KG1 (cell line): ENCODE data around the gene IGSF22.

Experiments
- DNase-seq: peaks from one replicate; lab custom pipeline; 2025; lab: John Stamatoyannopoulos, UW

IGSF22 gene

DNA sequence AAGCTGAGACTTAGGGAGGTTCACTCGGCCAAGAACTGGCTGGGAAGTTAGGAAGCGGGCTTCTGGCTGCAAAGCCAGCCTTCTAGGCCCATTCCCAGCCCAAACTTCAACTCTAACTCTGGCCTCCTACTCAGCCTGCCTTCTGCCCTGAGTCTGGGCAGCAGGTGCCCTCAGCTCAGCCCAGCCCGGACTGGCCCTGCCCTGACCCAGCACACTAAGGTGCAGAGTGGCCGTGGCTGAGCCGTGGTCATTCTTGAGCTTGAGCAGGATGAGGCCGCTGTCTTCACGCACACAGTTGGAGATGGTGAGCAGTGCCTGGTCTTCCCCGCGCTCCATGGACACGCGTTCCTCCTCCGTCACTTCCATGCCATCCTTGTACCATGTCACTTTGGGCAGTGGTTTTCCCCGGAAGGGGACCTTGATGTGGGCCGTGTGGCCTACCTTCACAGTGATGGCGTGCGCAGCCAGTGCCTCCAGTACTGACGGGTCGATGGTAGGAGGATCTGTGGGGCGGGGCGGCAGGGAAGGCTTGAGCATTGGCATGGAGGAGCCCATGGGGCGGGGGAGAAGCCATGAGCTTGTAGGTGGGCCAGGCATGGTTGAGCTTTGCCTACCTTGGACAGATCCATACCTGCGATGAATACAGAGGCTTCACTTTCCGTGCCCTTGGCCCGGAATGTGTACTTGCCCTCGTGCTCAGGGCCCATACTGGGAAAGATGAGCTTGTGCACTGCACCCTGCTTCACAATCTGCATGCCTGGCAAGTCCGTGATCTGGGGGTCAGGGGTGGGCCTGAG lies 12.1 kb downstream of the IGSF22 start:
- DNase-seq, result no peak

DNA sequence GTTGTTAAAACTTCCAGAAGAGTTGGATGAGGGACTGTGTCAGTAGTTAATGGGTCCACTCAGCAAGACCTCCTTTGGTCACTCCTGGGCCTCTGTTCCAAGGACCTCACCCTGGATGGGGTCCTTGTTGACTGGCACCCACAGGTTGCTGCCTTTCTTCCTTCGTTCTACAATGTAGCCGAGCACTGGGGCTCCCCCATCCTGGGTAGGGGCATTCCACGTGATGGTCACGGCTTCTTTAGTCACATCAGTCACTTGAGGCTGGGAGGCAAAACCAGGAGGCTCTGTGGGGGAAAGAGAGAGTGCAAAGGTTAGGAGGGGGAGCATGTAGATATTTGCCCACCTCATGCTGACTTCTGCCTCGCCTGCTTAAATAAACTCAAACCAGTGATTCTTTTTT lies 15.4 kb downstream of the IGSF22 start:
- DNase-seq, result no peak

DNA sequence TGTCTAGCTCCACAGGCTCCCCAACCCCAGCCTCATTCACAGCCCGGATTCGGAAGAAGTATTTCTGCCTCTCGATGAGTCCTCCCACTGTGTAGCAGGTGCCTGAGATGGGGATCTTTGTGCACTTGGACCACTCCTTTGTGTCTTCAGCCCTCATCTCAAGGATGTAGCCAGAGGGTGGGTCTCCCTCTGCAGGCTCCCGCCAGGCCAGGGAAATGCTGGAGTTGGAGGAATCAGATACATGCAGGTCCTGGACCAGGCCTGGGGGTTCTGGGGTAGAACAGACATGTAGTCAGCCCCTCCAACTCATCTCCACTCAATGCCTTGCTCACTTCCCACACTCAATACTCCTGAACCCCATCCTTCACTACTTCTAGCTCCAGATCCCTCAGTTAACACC lies 16.6 kb downstream of the IGSF22 start:
- no peak for DNase-seq

DNA sequence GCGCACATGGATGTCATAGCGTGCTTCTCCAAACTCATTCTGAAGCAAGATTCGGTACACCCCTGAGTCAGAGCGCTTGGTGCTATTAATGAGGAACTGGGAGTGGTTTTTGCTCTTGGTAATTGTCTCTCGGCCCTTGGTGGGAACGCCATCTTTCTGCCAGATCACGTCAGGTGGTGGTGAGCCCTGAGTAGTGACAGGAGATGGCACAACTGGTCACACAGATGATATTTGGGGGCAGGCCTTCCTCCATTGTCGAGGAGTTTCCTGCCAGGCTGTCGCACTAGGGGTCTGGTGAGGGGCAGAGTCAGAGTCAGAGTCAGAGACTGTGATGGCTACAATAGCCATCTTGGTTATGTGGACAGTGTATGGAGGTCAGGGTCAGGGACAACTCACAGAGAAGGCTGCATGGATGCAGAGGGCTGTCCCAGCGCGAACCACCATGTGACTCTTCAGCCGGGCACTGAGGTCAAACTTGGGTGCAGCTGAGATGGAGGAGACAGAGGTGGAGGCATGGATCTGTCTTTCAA lies 18.1 kb downstream of the IGSF22 start:
- no peak for DNase-seq

DNA sequence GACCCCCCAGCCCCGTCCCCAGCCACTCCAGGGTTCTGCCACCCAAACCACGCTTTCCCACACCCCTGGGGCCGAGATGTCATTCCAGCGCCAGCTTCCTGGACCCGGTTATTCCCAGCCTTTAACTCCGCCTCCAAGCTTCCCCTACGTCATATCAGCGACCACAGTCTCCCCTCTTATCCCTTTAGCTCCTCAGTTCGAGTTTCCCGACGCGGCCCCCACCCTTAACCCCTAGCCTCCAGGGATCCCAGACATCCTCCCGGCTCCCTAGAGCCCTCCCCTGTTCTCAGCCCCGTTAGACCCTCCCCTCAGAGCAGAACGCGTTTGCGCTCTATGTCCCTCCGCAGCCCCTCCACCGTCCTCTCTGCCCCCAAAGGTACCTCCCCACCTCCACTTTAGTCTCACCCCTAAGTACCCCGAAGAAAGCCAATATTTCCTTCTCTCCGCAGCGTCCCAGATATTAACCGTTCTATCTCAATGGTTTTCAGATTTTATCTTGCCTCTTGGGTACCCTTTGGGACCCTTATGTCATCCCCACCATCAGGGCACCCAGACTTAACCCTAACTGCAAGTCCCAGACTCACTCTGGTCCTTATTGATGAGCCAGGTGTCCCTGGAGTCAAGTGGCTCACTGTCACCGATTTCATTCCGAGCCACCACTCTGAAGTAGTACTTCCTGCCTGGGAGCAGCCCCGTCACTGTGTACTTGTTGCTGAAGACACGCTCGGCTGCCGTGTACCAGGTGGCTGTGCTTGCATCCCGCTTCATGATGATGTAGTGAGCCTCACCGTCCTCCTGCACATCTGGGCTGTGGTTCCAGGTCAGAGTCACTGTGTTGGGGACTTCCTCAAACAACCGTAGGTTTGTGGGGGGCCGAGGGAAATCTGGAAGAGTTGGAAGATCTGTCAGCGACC lies 19.4 kb downstream of the IGSF22 start:
- no peak for DNase-seq

DNA sequence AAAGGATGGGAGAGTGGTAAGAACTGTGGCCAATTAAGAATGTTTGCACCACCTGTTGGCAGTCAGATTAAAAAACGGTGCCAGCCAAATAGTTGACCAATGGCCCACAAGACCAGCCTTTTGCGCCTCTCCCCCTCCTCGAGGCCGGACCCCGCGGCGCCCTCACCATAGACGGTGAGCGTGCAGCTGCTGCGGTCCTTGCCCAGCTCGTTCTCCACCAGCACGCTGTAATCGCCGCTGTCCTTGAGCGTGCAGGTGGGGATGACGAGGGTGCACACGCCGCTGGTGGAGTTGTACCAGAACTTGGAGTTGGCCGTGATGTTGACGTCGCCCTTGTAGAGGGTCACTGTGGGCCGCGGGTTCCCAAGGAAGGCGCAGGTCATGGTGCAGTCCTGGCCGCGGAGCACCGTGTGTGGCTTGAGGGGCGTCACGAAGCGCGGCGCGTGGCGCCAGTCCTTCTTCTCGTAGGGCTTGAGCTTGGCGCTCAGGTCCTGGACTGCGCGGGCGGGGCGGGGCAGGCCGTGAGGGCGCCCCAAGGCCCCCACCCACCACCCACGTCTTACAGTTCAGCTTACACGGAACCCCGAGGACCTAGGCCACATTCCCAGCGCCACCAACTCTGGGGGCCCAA lies 20.2 kb downstream of the IGSF22 start:
- no peak for DNase-seq

DNA sequence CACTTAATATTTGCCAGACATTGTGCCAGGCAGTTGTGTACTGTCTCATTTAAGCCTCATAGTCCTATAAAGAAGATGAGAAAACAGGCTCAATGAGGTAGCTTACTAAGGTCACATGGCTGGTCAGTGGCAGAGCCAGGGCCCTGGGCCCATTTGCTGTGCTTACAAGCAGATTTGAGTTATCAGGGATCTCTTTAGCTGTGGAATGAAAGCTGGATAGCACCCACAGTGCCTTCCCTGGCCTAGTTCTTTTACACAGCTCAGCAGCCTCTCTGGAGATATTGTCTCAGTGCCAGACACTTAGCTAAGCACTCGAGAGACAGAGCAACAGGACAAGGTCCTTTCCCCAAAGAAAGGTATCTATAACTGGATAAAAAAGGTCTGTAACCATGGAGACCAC lies 21.3 kb downstream of the IGSF22 start:
- DNase-seq, result no peak

DNA sequence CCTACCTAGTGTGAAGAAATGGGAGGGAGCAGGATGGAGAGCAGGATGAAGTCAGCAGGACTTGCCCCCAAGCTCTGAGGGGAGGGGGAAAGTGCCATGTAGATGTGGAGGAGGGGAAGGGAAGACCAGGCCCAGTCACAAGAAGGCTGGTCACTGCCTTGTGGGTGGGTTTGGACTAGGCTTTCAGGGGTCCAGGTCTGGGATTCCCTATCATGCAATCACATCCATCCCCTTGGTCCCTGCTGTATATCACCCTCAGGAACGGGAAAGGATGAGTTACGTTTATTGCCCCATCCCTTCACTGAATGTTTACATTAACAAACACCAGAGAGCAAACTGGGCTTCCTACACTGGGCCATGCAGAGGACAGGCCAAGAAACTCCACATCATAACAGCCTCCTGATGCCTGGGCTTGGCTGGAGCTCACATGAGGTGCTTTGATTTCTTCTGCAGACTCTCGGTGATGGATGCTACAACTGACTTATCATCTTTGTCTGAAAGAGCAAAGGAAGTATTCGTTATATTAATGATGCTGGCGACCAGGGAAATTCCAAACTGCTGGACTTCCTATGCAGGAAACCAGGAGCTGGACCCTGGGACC lies 21.8 kb downstream of the IGSF22 start:
- DNase-seq, result no peak

DNA sequence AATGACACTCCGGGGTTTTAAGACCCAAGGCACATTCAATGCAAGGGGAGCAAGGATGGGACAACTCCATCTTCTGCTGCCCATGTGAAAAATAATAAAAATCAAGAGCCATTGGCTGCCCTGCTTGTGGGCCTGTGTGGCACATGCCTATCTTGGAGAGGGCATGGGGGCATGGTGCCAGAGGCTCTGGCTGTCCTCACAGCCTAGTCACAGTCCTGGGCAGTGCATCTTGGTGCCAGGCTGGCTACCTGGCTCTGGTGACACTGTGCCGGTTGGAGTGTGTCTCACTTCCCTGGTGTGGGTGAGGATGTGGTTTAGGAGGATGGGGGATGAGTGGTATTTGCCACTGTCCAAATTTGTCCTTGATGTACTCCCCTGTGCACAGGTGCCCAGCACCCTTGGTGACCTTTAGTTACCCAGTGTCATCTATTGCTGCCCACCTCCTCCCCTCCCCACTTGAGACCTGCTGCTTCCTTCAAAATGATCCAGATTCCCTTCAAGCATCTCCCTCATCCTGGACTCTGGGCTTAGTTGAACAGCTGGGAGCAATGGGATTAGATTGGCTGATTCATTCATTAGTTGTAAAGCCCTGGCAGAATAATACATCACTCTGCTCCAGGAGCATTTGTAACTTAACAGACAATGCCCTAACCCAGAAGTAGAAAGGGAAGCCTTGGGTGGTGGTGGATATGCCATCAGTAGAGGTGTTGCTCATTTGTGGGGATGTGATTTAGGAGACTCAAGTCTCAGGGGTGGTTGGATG lies 22.8 kb downstream of the IGSF22 start:
- DNase-seq, result no peak

DNA sequence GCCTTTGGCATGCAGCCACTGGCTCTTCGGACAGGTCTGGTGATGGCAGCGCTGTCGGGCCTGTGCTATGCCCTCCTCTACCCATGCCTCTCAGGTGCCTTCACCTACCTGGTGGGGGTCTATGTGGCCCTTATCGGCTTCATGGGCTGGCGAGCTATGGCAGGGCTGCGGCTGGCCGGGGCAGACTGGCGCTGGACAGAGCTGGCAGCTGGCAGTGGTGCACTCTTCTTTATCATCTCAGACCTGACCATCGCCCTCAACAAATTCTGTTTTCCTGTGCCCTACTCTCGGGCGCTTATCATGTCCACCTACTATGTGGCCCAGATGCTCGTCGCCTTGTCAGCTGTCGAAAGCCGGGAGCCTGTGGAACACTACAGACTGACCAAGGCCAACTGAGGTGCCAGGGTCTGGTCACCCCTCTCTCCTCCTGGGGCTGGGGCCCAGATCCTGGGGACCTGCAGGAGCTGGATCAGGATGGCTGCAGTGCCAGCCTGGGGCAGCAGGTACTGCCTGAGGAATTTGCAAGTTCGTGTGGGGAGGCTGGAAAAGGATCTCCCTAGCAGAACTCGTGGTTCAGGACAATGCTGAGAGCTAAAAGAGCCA lies 24.3 kb downstream of the IGSF22 start:
- no peak for DNase-seq

DNA sequence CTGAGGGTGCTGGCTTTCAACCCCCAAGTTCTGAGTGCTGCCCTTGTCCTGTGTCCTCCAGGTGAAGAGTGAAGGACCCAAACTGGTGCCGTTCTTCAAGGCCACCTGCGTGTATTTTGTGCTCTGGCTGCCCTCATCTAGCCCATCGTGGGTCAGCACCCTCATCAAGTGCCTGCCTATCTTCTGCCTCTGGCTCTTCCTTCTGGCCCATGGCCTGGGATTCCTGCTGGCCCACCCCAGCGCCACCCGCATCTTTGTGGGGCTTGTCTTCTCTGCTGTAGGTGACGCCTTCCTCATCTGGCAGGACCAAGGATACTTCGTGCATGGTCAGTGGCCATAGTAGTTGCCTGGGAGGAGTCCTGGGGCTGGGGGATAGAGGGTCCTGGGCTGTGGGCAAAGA lies 25.1 kb downstream of the IGSF22 start:
- DNase-seq, result no peak

DNA sequence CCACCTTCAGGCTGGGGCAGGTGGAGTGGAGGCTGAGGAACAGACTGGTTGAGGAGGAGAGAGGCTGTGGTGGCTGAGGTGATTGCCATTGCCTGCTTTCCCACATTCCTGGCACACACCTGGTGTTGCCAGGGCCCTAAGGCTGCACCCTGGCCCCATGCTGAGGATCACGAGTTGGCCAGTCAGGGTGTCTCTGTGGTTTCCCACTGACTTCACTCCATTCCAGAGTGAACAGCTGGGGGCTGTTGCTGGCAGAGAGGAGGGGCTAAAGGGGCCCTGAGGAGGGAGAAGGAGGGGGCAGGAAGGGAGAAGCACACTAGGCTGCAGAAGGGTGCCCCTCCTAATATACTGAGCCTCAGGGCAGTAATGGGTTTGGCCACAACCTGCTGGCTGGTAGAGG lies 25.6 kb downstream of the IGSF22 start:
- DNase-seq, result no peak

DNA sequence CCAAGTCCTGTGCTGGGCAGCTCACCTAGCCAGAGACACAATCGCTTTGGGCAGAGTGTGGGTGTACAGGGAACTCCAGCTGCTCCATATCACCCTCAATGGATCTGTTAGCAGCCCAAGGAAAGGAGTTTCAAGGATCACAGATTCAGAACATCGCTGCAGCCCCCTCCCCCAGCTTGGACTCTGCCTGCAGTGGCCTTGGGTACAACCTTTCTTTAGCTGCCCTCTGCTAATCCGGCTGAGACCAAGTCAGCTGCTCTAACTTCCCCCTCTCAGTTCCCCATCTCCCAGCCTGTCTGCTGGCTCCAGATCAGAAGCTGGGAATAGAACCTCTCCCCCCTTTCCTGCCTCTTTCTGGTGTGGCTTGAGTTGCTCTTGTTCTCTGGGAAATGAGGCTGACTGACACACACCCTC lies 26.1 kb downstream of the IGSF22 start:
- DNase-seq, result no peak

DNA sequence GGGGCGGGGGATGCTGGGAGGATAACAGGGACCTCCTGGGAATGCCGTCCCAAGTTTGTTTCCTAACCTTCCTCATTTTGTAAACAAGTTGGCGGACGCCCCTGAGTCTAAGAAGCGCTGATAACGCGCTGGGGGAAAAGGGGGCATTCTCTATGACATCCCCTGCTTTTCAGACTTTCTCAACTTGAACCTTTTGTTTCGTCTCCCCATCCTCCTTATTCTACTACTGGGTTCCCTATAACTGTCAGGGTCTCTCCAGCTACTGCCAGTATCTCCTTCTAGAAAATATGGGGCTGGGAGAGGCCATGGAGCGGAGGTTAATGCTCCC lies 26.8 kb downstream of the IGSF22 start:
- no peak for DNase-seq

DNA sequence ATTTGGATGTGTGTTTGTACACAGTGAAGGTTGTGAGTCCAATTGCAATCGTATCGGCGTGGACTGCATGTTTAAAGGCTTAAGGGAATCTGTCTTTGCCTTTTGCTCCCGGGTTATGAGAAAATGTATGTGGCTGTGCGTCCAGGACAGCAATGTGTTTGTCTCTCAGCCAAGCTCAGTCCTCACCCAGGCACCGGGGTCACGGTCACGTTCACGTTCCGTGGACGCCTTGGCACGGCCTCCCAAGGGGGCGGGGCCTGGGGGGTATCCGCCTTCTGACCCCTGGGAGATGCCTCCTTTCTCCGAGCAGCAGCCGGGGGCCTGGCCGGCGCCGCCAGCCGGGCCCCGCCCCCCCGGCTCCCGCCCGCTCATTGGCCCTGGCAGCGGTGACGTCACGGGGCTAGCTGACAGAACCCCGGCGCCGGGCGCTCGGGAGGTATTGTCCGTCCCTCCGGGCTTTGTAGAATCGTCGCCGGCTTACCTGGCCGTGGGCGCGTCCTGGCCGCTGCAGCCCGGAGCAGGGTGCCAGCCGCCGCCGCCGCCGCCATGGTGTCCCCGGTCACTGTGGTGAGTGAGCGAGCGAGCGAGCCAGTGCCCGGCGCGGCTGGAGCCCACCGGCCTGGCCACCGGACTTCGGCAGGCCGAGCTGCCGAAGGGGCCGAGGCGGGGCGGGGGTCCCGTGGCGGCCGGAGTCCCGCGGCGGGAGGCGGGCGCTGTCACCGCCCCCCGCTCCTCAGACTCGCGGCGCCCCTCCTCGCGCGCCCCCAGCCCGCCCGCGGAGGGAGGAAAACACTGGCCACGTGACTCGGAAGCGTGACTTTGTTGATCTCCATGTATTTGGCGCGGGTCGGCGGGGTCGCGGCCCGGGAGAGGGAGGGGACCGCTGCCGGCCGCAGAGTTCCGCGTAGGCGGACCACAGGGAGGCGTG lies 27.4 kb downstream of the IGSF22 start, which contains the start of gene TMEM86A:
TMEM86A (plus strand) TSS at position 439 of the 928 bp plus-strand sequence; CDS start at position 547, 108 bp downstream.
- peak; percentile 7 for DNase-seq

DNA sequence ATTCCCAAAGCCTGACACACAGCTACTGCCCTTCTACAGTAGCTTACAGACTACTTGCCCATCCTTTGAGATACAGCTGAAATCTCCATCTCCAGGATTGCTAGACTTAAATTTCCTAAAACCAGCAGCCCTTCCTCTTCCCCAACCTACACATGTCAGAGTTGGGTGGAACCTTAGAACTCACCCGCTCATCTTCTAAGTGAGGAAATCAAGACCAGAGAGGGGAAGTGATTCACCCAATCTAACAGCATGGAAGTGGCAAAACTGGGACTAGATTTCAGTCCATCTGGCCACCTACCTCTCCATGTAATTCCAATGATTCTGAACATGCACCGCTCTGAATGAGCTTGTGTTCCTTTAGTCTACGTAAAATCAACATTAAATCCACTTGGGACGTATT lies 28.4 kb downstream of the IGSF22 start:
- no peak for DNase-seq

DNA sequence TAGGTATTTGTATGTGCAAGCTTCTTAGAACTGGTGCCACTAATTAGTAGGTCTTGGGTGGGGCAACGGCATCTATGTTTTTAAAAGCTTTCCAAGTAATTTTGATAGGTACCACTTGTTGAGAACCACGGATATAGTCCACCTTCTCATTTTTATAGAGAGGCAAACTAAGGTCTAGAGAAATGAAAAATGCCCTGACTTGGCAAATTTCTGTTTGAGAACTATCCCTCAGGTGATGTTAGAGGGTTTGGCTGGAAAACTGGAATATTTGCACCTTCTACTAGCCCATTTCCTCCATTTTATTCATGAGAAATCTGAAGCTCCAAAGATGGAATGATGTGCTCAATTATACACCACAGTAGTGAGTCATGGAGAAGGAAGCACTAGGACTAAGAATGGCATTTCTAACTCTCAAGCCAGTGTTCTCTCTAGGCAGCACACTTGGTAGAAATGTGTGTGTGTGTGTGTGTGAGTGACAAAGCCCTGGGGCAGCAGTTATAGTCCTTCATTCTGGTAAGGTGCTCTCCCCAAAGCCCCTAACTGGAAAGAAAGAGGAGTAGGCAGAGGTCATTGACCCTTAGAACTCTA lies 29.3 kb downstream of the IGSF22 start:
- DNase-seq, result no peak

DNA sequence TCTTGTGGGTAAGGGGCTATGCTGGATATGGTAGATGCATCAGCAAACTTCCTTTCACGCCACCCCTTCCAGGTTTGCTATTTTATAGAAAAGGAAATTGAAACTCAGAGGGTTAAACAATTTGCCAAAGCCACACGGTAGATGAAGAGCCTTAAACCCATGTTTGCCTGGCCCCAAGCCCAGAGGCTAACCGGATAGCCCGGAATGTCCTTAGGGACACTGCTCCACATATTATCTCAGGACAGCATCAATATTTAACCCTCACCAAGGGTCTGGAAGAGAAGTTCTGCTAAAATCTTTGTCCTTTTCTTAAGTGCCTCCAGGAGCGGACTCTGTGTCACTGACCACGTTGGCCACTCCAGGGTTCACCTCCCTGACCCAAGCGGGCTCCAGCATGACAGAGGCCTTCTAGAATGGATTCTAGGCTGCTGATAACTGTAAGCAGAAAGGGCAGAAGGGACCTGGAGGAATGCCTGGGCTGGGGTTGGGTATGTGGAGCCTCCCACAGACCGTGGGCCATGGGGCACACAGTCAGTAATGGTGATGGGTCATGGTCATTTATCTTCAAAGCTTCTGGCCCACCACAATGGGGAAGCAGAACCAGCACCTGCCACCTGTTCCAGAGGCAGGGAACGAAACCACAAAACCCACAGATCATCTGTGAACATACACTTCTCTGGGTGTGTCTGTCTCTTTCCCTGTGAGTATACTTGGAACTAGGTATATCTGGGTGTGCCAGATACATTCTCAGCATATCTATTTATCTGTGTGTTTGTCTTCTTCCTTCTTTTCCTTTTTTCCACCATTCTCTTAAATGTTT lies 32.8 kb downstream of the IGSF22 start:
- no peak for DNase-seq
